ENCODE results near the gene PGAM2. TPM values are rescaled to one million over a fixed set of nuclear protein-coding genes. Genes with fewer than 3 reads are reported as not detected.

Gene PGAM2
- total RNA-seq, 1 experiment from 2014 or later: 0.27 TPM

DNA sequence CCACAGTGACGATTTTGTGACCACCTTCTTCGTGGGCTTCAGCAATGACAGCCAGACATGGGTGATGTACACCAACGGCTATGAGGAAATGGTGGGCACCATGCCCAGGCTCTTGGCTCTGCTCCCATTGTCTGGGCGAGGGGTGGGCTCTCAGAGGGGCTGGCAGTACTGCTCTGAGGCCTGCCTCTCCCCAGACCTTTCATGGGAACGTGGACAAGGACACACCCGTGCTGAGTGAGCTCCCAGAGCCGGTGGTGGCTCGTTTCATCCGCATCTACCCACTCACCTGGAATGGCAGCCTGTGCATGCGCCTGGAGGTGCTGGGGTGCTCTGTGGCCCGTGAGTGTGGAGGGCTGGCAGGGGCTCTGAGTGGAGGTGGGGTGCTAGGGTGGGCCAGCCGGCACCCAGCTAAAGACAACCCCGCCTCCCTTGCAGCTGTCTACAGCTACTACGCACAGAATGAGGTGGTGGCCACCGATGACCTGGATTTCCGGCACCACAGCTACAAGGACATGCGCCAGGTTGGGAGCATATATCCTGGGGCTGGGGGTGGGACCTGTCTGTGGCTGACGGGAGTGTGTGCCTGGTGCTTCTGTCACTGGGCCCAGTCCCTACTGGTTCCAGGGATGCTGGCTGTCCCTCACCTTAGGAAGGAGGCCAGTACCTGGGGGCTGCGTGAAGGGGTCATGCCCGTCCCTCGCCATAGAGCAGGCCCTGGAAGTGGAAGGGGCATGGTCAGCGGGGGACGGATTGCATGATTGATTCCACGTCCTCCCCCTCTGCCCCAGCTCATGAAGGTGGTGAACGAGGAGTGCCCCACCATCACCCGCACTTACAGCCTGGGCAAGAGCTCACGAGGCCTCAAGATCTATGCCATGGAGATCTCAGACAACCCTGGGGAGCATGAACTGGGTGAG is 45.6 kb upstream of the PGAM2 start:
- no TSS peak for BruUV-seq (replicated peaks)
- POLR2A ChIA-PET: no interaction called here
- Histone ChIP-seq H3K9me3 (ENCODE audit: control insufficient read depth in 1 of 2, insufficient read depth in 1 of 2, low read depth in 1 of 2, low read length in 2 of 2) (no peaks in the 10 kb centered on the region), H3K36me3 (ENCODE audit: control insufficient read depth in 1 of 2, insufficient read depth in 2 of 2, low read length in 2 of 2) (peaks cover 4% of the 10 kb centered on the region in 2 experiments; a peak in 1 of 4 replicates), H3K9ac (ENCODE audit: low read length) (no peak overlapping the region), H3K4me3 (replicated peaks in 1 of 2; ENCODE audit: low read depth in 1 of 2, low read length in 2 of 2) (no peak overlapping the region), H3K79me2 (ENCODE audit: insufficient read depth, low read length) (no peaks in the 10 kb centered on the region), H3K4me1 (ENCODE audit: control insufficient read depth in 1 of 2, insufficient read depth in 2 of 2, low read length in 2 of 2) (no peaks in the 10 kb centered on the region), H3K27me3 (ENCODE audit: insufficient read depth, low read length) (no peaks in the 10 kb centered on the region), H2AFZ (ENCODE audit: low read depth, low read length, poor library complexity, severe bottlenecking) (no peak overlapping the region), H3K27ac (ENCODE audit: low read depth, low read length) (no peak overlapping the region), H3K4me2 (ENCODE audit: low read length) (no peak overlapping the region), H4K20me1 (ENCODE audit: insufficient read depth) (no peaks in the 10 kb centered on the region), H3K9me2 (ENCODE audit: insufficient read depth) (no peaks in the 10 kb centered on the region)
- RAD21 ChIA-PET (ENCODE audit: low non-redundant PET in 1 of 2, low total read pairs in 2 of 2, uncharacterized antibody in 2 of 2, unreplicated experiment in 2 of 2): no interaction called here
- DNase-seq (ENCODE audit: low read depth, low spot score): no peak
- TF ChIP-seq, protein P1, sequence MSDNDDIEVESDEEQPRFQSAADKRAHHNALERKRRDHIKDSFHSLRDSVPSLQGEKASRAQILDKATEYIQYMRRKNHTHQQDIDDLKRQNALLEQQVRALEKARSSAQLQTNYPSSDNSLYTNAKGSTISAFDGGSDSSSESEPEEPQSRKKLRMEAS (IDR thresholded peaks at IDR 0.05): no peak
- TF ChIP-seq, protein P2, sequence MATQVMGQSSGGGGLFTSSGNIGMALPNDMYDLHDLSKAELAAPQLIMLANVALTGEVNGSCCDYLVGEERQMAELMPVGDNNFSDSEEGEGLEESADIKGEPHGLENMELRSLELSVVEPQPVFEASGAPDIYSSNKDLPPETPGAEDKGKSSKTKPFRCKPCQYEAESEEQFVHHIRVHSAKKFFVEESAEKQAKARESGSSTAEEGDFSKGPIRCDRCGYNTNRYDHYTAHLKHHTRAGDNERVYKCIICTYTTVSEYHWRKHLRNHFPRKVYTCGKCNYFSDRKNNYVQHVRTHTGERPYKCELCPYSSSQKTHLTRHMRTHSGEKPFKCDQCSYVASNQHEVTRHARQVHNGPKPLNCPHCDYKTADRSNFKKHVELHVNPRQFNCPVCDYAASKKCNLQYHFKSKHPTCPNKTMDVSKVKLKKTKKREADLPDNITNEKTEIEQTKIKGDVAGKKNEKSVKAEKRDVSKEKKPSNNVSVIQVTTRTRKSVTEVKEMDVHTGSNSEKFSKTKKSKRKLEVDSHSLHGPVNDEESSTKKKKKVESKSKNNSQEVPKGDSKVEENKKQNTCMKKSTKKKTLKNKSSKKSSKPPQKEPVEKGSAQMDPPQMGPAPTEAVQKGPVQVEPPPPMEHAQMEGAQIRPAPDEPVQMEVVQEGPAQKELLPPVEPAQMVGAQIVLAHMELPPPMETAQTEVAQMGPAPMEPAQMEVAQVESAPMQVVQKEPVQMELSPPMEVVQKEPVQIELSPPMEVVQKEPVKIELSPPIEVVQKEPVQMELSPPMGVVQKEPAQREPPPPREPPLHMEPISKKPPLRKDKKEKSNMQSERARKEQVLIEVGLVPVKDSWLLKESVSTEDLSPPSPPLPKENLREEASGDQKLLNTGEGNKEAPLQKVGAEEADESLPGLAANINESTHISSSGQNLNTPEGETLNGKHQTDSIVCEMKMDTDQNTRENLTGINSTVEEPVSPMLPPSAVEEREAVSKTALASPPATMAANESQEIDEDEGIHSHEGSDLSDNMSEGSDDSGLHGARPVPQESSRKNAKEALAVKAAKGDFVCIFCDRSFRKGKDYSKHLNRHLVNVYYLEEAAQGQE (IDR thresholded peaks at IDR 0.05; ENCODE audit: low read depth): no peak
- TF ChIP-seq ZFX (IDR thresholded peaks at IDR 0.05) (no peak), JUND (IDR thresholded peaks at IDR 0.05) (no peak), CBX3 (IDR thresholded peaks at IDR 0.05; ENCODE audit: low read depth) (no peak), POLR2AphosphoS5 (IDR thresholded peaks at IDR 0.05; ENCODE audit: low read depth, low read length) (no peak), ELF1 (IDR thresholded peaks at IDR 0.05; ENCODE audit: borderline replicate concordance, low read depth) (no peak), YY1 (IDR thresholded peaks at IDR 0.05; ENCODE audit: extremely low read depth, insufficient replicate concordance, low read depth, low read length) (no peak), EZH2 (IDR thresholded peaks at IDR 0.05) (no peak), EZH2phosphoT487 (IDR thresholded peaks at IDR 0.05; ENCODE audit: borderline replicate concordance) (no peak), ZNF274 (IDR thresholded peaks at IDR 0.05; ENCODE audit: low read depth, low read length) (no peak), FOSL1 (IDR thresholded peaks at IDR 0.05; ENCODE audit: low read depth) (no peak), CEBPB (IDR thresholded peaks at IDR 0.05; ENCODE audit: low read depth) (no peak), POLR2A (IDR thresholded peaks at IDR 0.05; ENCODE audit: borderline replicate concordance, extremely low read depth, insufficient read depth, insufficient read length) (no peak), RAD21 (IDR thresholded peaks at IDR 0.05; ENCODE audit: low read depth) (no peak), EGR1 (IDR thresholded peaks at IDR 0.05; ENCODE audit: low read depth) (no peak), TCF7L2 (IDR thresholded peaks at IDR 0.05; ENCODE audit: borderline replicate concordance, extremely low read depth, insufficient read depth, insufficient read length) (no peak), SP1 (IDR thresholded peaks at IDR 0.05; ENCODE audit: low read depth) (no peak)
- TF ChIP-seq, protein P3, sequence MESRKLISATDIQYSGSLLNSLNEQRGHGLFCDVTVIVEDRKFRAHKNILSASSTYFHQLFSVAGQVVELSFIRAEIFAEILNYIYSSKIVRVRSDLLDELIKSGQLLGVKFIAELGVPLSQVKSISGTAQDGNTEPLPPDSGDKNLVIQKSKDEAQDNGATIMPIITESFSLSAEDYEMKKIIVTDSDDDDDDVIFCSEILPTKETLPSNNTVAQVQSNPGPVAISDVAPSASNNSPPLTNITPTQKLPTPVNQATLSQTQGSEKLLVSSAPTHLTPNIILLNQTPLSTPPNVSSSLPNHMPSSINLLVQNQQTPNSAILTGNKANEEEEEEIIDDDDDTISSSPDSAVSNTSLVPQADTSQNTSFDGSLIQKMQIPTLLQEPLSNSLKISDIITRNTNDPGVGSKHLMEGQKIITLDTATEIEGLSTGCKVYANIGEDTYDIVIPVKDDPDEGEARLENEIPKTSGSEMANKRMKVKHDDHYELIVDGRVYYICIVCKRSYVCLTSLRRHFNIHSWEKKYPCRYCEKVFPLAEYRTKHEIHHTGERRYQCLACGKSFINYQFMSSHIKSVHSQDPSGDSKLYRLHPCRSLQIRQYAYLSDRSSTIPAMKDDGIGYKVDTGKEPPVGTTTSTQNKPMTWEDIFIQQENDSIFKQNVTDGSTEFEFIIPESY (IDR thresholded peaks at IDR 0.05; ENCODE audit: extremely low read depth, insufficient replicate concordance, low read length): no peak
- TF ChIP-seq, protein P4, sequence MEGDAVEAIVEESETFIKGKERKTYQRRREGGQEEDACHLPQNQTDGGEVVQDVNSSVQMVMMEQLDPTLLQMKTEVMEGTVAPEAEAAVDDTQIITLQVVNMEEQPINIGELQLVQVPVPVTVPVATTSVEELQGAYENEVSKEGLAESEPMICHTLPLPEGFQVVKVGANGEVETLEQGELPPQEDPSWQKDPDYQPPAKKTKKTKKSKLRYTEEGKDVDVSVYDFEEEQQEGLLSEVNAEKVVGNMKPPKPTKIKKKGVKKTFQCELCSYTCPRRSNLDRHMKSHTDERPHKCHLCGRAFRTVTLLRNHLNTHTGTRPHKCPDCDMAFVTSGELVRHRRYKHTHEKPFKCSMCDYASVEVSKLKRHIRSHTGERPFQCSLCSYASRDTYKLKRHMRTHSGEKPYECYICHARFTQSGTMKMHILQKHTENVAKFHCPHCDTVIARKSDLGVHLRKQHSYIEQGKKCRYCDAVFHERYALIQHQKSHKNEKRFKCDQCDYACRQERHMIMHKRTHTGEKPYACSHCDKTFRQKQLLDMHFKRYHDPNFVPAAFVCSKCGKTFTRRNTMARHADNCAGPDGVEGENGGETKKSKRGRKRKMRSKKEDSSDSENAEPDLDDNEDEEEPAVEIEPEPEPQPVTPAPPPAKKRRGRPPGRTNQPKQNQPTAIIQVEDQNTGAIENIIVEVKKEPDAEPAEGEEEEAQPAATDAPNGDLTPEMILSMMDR (IDR thresholded peaks at IDR 0.05 in 2 of 3, conservative IDR thresholded peaks at IDR 0.05 in 1 of 3; ENCODE audit: borderline replicate concordance in 1 of 3, insufficient read depth in 1 of 3, low read depth in 2 of 3, low read length in 2 of 3): no peak
- CTCF ChIA-PET: no interaction called here
- ATAC-seq: no peak
- intact Hi-C loops (cut with micrococcal nuclease): no loop called here

Measured in HCT116 (cell line).